ENCODE measurements around the gene PALLD. TPM values are rescaled to one million over a fixed set of nuclear protein-coding genes. Genes with fewer than 3 reads are reported as not detected.
"Not testable (repeated sequence)": the region's sequence is repeated elsewhere in the genome, so short reads cannot be mapped to it uniquely, and the experiment has no call there.

PALLD gene
- total RNA-seq, 1 donor from 2014 or later: 8.6 TPM

GRCh38 chr4:168784786-168785461, 288.1 kb downstream of the PALLD start:
- intact Hi-C loops (cut with micrococcal nuclease): no loop called here

- intact Hi-C loops (cut with micrococcal nuclease): no loop called here
Observed at GRCh38 chr4:168787334-168787733, 290.5 kb downstream of the PALLD start.

- intact Hi-C loops (cut with micrococcal nuclease): no loop called here
Observed at GRCh38 chr4:168787801-168788595, 291.1 kb downstream of the PALLD start.

GRCh38 chr4:168790898-168791297, 294.0 kb downstream of the PALLD start:
- intact Hi-C loops (cut with micrococcal nuclease): no loop called here

GRCh38 chr4:168791376-168791775, 294.5 kb downstream of the PALLD start:
- intact Hi-C loops (cut with micrococcal nuclease): no loop called here

GRCh38 chr4:168793542-168793941, 296.7 kb downstream of the PALLD start:
- intact Hi-C loops (cut with micrococcal nuclease): no loop called here

GRCh38 chr4:168794092-168794707, 297.3 kb downstream of the PALLD start:
- intact Hi-C loops (cut with micrococcal nuclease): no loop called here

- intact Hi-C loops (cut with micrococcal nuclease): no loop called here
Observed at GRCh38 chr4:168794881-168795280, 298.0 kb downstream of the PALLD start.

GRCh38 chr4:168795346-168795745, 298.5 kb downstream of the PALLD start:
- intact Hi-C loops (cut with micrococcal nuclease): no loop called here

- intact Hi-C loops (cut with micrococcal nuclease): no loop called here
Observed at GRCh38 chr4:168796362-168797106, 299.7 kb downstream of the PALLD start.

GRCh38 chr4:168797194-168797593, 300.3 kb downstream of the PALLD start:
- intact Hi-C loops (cut with micrococcal nuclease): no loop called here

- intact Hi-C loops (cut with micrococcal nuclease): no loop called here
Observed at GRCh38 chr4:168797738-168798375, 301.0 kb downstream of the PALLD start.

- intact Hi-C loops (cut with micrococcal nuclease): no loop called here
Observed at GRCh38 chr4:168800926-168801325, 304.1 kb downstream of the PALLD start.

GRCh38 chr4:168802222-168802621, 305.4 kb downstream of the PALLD start:
- intact Hi-C loops (cut with micrococcal nuclease): no loop called here

- intact Hi-C loops (cut with micrococcal nuclease): not testable (repeated sequence)
Observed at GRCh38 chr4:168803052-168803451, 306.2 kb downstream of the PALLD start.

- intact Hi-C loops (cut with micrococcal nuclease): no loop called here
Observed at GRCh38 chr4:168803732-168804131, 306.9 kb downstream of the PALLD start.

- intact Hi-C loops (cut with micrococcal nuclease): no loop called here
Observed at GRCh38 chr4:168804146-168804545, 307.3 kb downstream of the PALLD start.

- intact Hi-C loops (cut with micrococcal nuclease): no loop called here
Observed at GRCh38 chr4:168805341-168805740, 308.5 kb downstream of the PALLD start.

GRCh38 chr4:168806247-168806646, 309.4 kb downstream of the PALLD start:
- intact Hi-C loops (cut with micrococcal nuclease): not testable (repeated sequence)

- intact Hi-C loops (cut with micrococcal nuclease): no loop called here
Observed at GRCh38 chr4:168811207-168811606, 314.4 kb downstream of the PALLD start.

Measured in T-helper 2 cell treated with Interferon-gamma antibody and Interleukin-4, amounts not matched to agents 100 ng/mL and 5 ng/mL, for 36 hours (primary cell).